H1 (cell line): Measurements from ENCODE around the gene AMPD3. TPM values are rescaled to one million over a fixed set of nuclear protein-coding genes. Genes with fewer than 3 reads are reported as not detected.

Source experiments
- CTCF ChIA-PET: fragments of 300-600 bp; sonication (Branson Sonifier 250); formaldehyde crosslinking; loops from one replicate; lab custom pipeline; 2021; ENCODE audit not compliant: partially characterized antibody; lab: Charles Lee
- POLR2A ChIA-PET: fragments of 300-600 bp; sonication (Branson Sonifier 250); formaldehyde crosslinking; loops from one replicate; lab custom pipeline; 2021; ENCODE audit warnings: inconsistent platforms; ENCODE audit not compliant: partially characterized antibody; lab: Charles Lee
- DNase-seq, 2 experiments: peaks; one replicate each; pipeline versions ENCODE4 v3.0.0 to v3.0.0-alpha.2; 2010 to 2022; ENCODE audit warnings: low spot score in 2 of 2, low read depth in 1 of 2, mixed read lengths in 1 of 2
- FAIRE-seq: peaks from 2 replicates; lab custom pipeline; 2011; peaks lifted over from hg19 to GRCh38; lab: Jason Lieb, UNC
- H2AFZ ChIP-seq: 2 replicates; pipeline ENCODE4 v1.8.1; 2012; ENCODE audit warnings: low read length, inconsistent platforms
- H2AK5ac ChIP-seq: 2 replicates; pipeline ENCODE4 v1.6.1; 2013; ENCODE audit warnings: low read depth, low read length
- H2BK120ac ChIP-seq: replicated peaks from 2 replicates; pipeline ENCODE3; 2013; ENCODE audit warnings: low read depth, low read length, inconsistent platforms
- H2BK12ac ChIP-seq: 2 replicates; pipeline ENCODE4 v1.6.1; 2013; ENCODE audit warnings: low read depth, low read length
- H2BK15ac ChIP-seq: 2 replicates; pipeline ENCODE4 v1.6.1; 2013; ENCODE audit warnings: low read length
- H2BK20ac ChIP-seq: 2 replicates; pipeline ENCODE4 v1.6.1; 2013; ENCODE audit warnings: low read length
- H2BK5ac ChIP-seq: 2 replicates; pipeline ENCODE4 v1.6.1; 2013; ENCODE audit warnings: low read depth, low read length
- H3K14ac ChIP-seq: 2 replicates; pipeline ENCODE4 v1.6.1; 2013; ENCODE audit warnings: inconsistent platforms; ENCODE audit not compliant: insufficient read length
- H3K18ac ChIP-seq: 2 replicates; pipeline ENCODE4 v1.6.1; 2013; ENCODE audit warnings: low read length; ENCODE audit errors: extremely low read depth
- H3K23ac ChIP-seq: 2 replicates; pipeline ENCODE4 v1.6.1; 2013; ENCODE audit warnings: inconsistent platforms; ENCODE audit not compliant: insufficient read length
- H3K23me2 ChIP-seq: 2 replicates; pipeline ENCODE4 v1.6.1; 2013; ENCODE audit warnings: low read depth, low read length
- H3K27ac ChIP-seq: 2 replicates; pipeline ENCODE4 v1.6.1; 2011; ENCODE audit warnings: low read depth, low read length, inconsistent platforms
- H3K27me3 ChIP-seq, 4 experiments: replicated peaks in 1 of 4; 1 replicate in 1 of 4; 2 replicates in 3 of 4; pipeline versions ENCODE4 v1.6.1 to v1.8.1; 2011 to 2013; ENCODE audit warnings: low read length in 3 of 4, mild to moderate bottlenecking in 3 of 4, inconsistent platforms in 2 of 4, mixed read lengths in 2 of 4, moderate library complexity in 1 of 4; ENCODE audit not compliant: control insufficient read depth in 3 of 4, insufficient read depth in 3 of 4; ENCODE audit errors: extremely low read depth in 1 of 4
- H3K36me3 ChIP-seq, 4 experiments: 2 replicates each; pipeline versions ENCODE4 v1.6.1 to v1.8.1; 2011 to 2013; ENCODE audit warnings: mild to moderate bottlenecking in 4 of 4, low read length in 3 of 4, moderate library complexity in 2 of 4, control low read depth in 1 of 4, inconsistent platforms in 1 of 4; ENCODE audit not compliant: insufficient read depth in 4 of 4, control insufficient read depth in 2 of 4
- H3K4ac ChIP-seq: replicated peaks from 2 replicates; pipeline ENCODE3; 2013; ENCODE audit warnings: low read length, low read depth, mixed read lengths, inconsistent platforms; ENCODE audit not compliant: insufficient read length
- H3K4me1 ChIP-seq, 4 experiments: replicated peaks in 1 of 4; 1 replicate in 1 of 4; 2 replicates in 3 of 4; pipeline versions ENCODE4 v1.6.1 to v1.8.1; 2011 to 2013; ENCODE audit warnings: low read length in 3 of 4, inconsistent platforms in 2 of 4, mixed read lengths in 1 of 4; ENCODE audit not compliant: insufficient read depth in 4 of 4, control insufficient read depth in 3 of 4
- H3K4me2 ChIP-seq, 2 experiments: 2 replicates each; pipeline versions ENCODE4 v1.6.1 to v1.8.1; 2011 to 2013; ENCODE audit warnings: low read depth in 2 of 2, low read length in 2 of 2, control low read depth in 1 of 2, inconsistent platforms in 1 of 2, mild to moderate bottlenecking in 1 of 2; ENCODE audit not compliant: insufficient read depth in 1 of 2
- H3K4me3 ChIP-seq, 4 experiments: fragments of 200-600, 300-600 bp in 1 of 4; sonication (generic), shearing (Covaris generic), sonication (Bioruptor Twin) in 1 of 4; 2 replicates each; pipeline versions ENCODE4 v1.5.1 to v1.8.1; 2011 to 2016; ENCODE audit warnings: low read length in 4 of 4, low read depth in 3 of 4, control low read depth in 2 of 4, inconsistent platforms in 2 of 4, mild to moderate bottlenecking in 2 of 4, mixed read lengths in 1 of 4, moderate library complexity in 1 of 4; ENCODE audit not compliant: insufficient read depth in 2 of 4; ENCODE audit errors: extremely low read depth in 1 of 4
- H3K56ac ChIP-seq: replicated peaks from 2 replicates; pipeline ENCODE3; 2013; ENCODE audit warnings: low read depth, mild to moderate bottlenecking, mixed read lengths, low read length, inconsistent platforms; ENCODE audit not compliant: insufficient read length
- H3K79me1 ChIP-seq: 2 replicates; pipeline ENCODE4 v1.6.1; 2013; ENCODE audit warnings: low read depth, low read length, control low read depth
- H3K79me2 ChIP-seq, 2 experiments: 2 replicates each; pipeline versions ENCODE4 v1.6.1 to v1.8.1; 2012 to 2013; ENCODE audit warnings: low read length in 2 of 2, mild to moderate bottlenecking in 2 of 2, inconsistent platforms in 1 of 2; ENCODE audit not compliant: insufficient read depth in 2 of 2, control insufficient read depth in 1 of 2
- H3K9ac ChIP-seq, 4 experiments: replicated peaks in 1 of 4; 1 replicate in 1 of 4; 2 replicates in 3 of 4; pipeline versions ENCODE4 v1.6.1 to v1.8.1; 2011 to 2013; ENCODE audit warnings: low read depth in 3 of 4, low read length in 3 of 4, control low read depth in 2 of 4, mild to moderate bottlenecking in 2 of 4, moderate library complexity in 2 of 4, inconsistent platforms in 1 of 4; ENCODE audit errors: extremely low read depth in 1 of 4
- H3K9me3 ChIP-seq, 2 experiments: 2 replicates each; pipeline versions ENCODE4 v1.6.1 to v1.8.1; 2012 to 2013; ENCODE audit warnings: mild to moderate bottlenecking in 2 of 2, moderate library complexity in 2 of 2, control low read depth in 1 of 2, inconsistent platforms in 1 of 2, low read depth in 1 of 2, low read length in 1 of 2, mixed read lengths in 1 of 2; ENCODE audit not compliant: insufficient read depth in 2 of 2
- H4K20me1 ChIP-seq, 2 experiments: replicated peaks in 1 of 2; 2 replicates each; pipeline versions ENCODE3 to v1.8.1; 2011 to 2013; ENCODE audit warnings: inconsistent platforms in 2 of 2, low read length in 2 of 2, mild to moderate bottlenecking in 1 of 2; ENCODE audit not compliant: insufficient read depth in 2 of 2, control insufficient read depth in 1 of 2
- H4K5ac ChIP-seq: 2 replicates; pipeline ENCODE4 v1.6.1; 2013; ENCODE audit warnings: low read length, low read depth, mixed read lengths, inconsistent platforms; ENCODE audit not compliant: insufficient read length
- H4K8ac ChIP-seq: 2 replicates; pipeline ENCODE4 v1.8.0; 2013; ENCODE audit warnings: mild to moderate bottlenecking, moderate library complexity, low read length, inconsistent platforms; ENCODE audit not compliant: insufficient read depth; ENCODE audit errors: extremely low read depth
- H4K91ac ChIP-seq: replicated peaks from 2 replicates; pipeline ENCODE3; 2013; ENCODE audit warnings: low read length, mixed read lengths, inconsistent platforms; ENCODE audit not compliant: insufficient read length
- ATF3 ChIP-seq: IDR thresholded peaks from 2 replicates; pipeline ENCODE4 v1.6.1; 2011; ENCODE audit warnings: low read depth, mild to moderate bottlenecking, low read length; ENCODE audit not compliant: insufficient read depth
- CHD2 ChIP-seq: IDR thresholded peaks from 2 replicates; pipeline ENCODE4 v1.6.1; 2012; ENCODE audit warnings: low read length, improper control_type of control experiment
- EZH2 ChIP-seq: fragments of 200-600 bp; sonication (generic); IDR thresholded peaks from 2 replicates; pipeline ENCODE4 v1.7.1; 2012; ENCODE audit warnings: low read depth, mild to moderate bottlenecking, moderate library complexity, low read length, inconsistent platforms; ENCODE audit not compliant: severe bottlenecking
- GTF2F1 ChIP-seq: IDR thresholded peaks from 2 replicates; pipeline ENCODE4 v1.6.1; 2012; ENCODE audit warnings: low read depth, low read length, improper control_type of control experiment, borderline replicate concordance
- POLR2A ChIP-seq, 2 experiments: IDR thresholded peaks; 1 replicate in 1 of 2; 2 replicates in 1 of 2; pipeline ENCODE4 v1.6.1; 2011; ENCODE audit warnings: low read depth in 2 of 2, low read length in 2 of 2, mild to moderate bottlenecking in 2 of 2; ENCODE audit errors: control extremely low read depth in 1 of 2
- RFX5 ChIP-seq: IDR thresholded peaks from 2 replicates; pipeline ENCODE4 v1.6.1; 2011; ENCODE audit warnings: low read depth, low read length, improper control_type of control experiment, borderline replicate concordance
- SIRT6 ChIP-seq: IDR thresholded peaks from one replicate; pipeline ENCODE4 v1.7.1; 2012; ENCODE audit warnings: low read length, inconsistent platforms
- SP1 ChIP-seq: IDR thresholded peaks from 2 replicates; pipeline ENCODE4 v1.6.1; 2011; ENCODE audit warnings: low read depth, low read length
- TBP ChIP-seq: IDR thresholded peaks from 2 replicates; pipeline ENCODE4 v1.6.1; 2011; ENCODE audit warnings: low read depth, low read length, improper control_type of control experiment
- polyA plus RNA-seq, 7 experiments: library from polyadenylated mRNA; depleted of rRNA in 3 of 7; stranded (reverse) in 5 of 7; unstranded in 2 of 7; fragments of >200 nt in 5 of 7; fragments of 200-250 nt in 2 of 7; gene quantifications; 1 replicate in 5 of 7; 2 replicates in 1 of 7; 4 replicates in 1 of 7; pipeline versions ENCODE4 v1.2.1 to v1.2.3, GENCODE V29; 2011 to 2013; ENCODE audit warnings: missing spikeins in 2 of 7, mixed read lengths in 2 of 7
- total RNA-seq: library from RNA; stranded (reverse); fragmentation: NEBNext Ultra II Directional; extraction: Animal tissue kit (Norgen Biotek cat#: 25700); gene quantifications from 2 replicates; pipeline ENCODE4 v1.2.1, GENCODE V29; 2021

Gene AMPD3
- total and polyA plus RNA-seq, 2 of the 8 experiments (the other 6 are each of a cell fraction or from before 2014, with no cell fraction given) = 4.0 to 6.3 TPM

- no peaks in the 10 kb centered on the region for H3K9me3 ChIP-seq
- H3K9ac ChIP-seq = no peak overlapping the region
- no peak overlapping the region for H3K4ac ChIP-seq
- no peak overlapping the region for H2BK15ac ChIP-seq
- FAIRE-seq (no peak), DNase-seq (no peak)
- H2AFZ ChIP-seq = no peak overlapping the region
- H3K56ac ChIP-seq = no peak overlapping the region
- H4K91ac ChIP-seq = no peak overlapping the region
- H3K23me2 ChIP-seq = no peaks in the 10 kb centered on the region
- TF ChIP-seq ATF3 (no peak), SP1 (no peak), CHD2 (no peak), RFX5 (no peak), SIRT6 (no peak), GTF2F1 (no peak), POLR2A (IDR thresholded peaks at IDR 0.05; ENCODE audit: control extremely low read depth in 1 of 2, low read depth in 2 of 2, low read length in 2 of 2) (no peak), EZH2 (no peak), TBP (no peak)
- H4K20me1 ChIP-seq = no peaks in the 10 kb centered on the region
- H3K4me2 ChIP-seq = no peak overlapping the region
- ChIA-PET POLR2A (no interaction called here), CTCF (no interaction called here)
- no peaks in the 10 kb centered on the region for H3K27me3 ChIP-seq
- H3K14ac ChIP-seq = no peak overlapping the region
- no peak overlapping the region for H2BK120ac ChIP-seq
- H3K79me2 ChIP-seq = no peaks in the 10 kb centered on the region
- H3K4me1 ChIP-seq = no peaks in the 10 kb centered on the region
- H2AK5ac ChIP-seq = no peak overlapping the region
- H4K8ac ChIP-seq = no peak overlapping the region
- no peak overlapping the region for H2BK20ac ChIP-seq
- no peak overlapping the region for H3K23ac ChIP-seq
- H4K5ac ChIP-seq = no peak overlapping the region
- H2BK5ac ChIP-seq = no peak overlapping the region
- peaks cover 0 to 4% (median 1%) of the 10 kb centered on the region in 4 experiments; a peak in 2 of 8 replicates for H3K36me3 ChIP-seq
- H3K27ac ChIP-seq = no peak overlapping the region
- no peak overlapping the region for H3K4me3 ChIP-seq
- H3K18ac ChIP-seq = no peak overlapping the region
- no peaks in the 10 kb centered on the region for H3K79me1 ChIP-seq
- H2BK12ac ChIP-seq = no peak overlapping the region
Measured at GRCh38 chr11:10518123-10518522, 63.1 kb downstream of the AMPD3 start.
